Activated CD4-positive, alpha-beta memory T cell treated with anti-CD3 and anti-CD28 coated beads for 36 hours (primary cell): ENCODE measurements around the gene PTPRM. TPM values are rescaled to one million over a fixed set of nuclear protein-coding genes. Genes with fewer than 3 reads are reported as not detected.
"Not testable (repeated sequence)": the region's sequence is repeated elsewhere in the genome, so short reads cannot be mapped to it uniquely, and the experiment has no call there.

ENCODE experiments used
- CTCF ChIA-PET: fragments of 350-600 bp; sonication (Branson Sonifier 250); formaldehyde crosslinking; loops from one replicate; lab custom pipeline; 2021; ENCODE audit warnings: antibody characterized with exemption, inconsistent platforms; lab: Charles Lee
- POLR2A ChIA-PET: fragments of 350-600 bp; sonication (Branson Sonifier 250); formaldehyde crosslinking; loops from one replicate; lab custom pipeline; 2021; ENCODE audit warnings: antibody characterized with exemption; lab: Charles Lee
- DNase-seq: peaks from one replicate; pipeline ENCODE4 v3.0.0-alpha.2; 2020
- H3K27ac Mint-ChIP-seq: one replicate; pipeline ENCODE4 v1.8.0; 2021; ENCODE audit warnings: mixed read lengths
- H3K27me3 Mint-ChIP-seq: one replicate; pipeline ENCODE4 v1.8.0; 2021; ENCODE audit warnings: mixed read lengths
- H3K36me3 Mint-ChIP-seq: one replicate; pipeline ENCODE4 v1.8.0; 2021; ENCODE audit warnings: mixed read lengths
- H3K4me1 Mint-ChIP-seq: one replicate; pipeline ENCODE4 v1.8.0; 2021; ENCODE audit warnings: low read depth, mixed read lengths
- H3K4me3 Mint-ChIP-seq: one replicate; pipeline ENCODE4 v1.8.0; 2021; ENCODE audit warnings: mild to moderate bottlenecking, mixed read lengths
- H3K9me3 Mint-ChIP-seq: one replicate; pipeline ENCODE4 v1.8.0; 2021; ENCODE audit warnings: mixed read lengths
- intact Hi-C: fragments of 100-400 bp; cut with micrococcal nuclease; formaldehyde crosslinking; loops from one replicate; pipeline ENCODE4 v1.15.1; 2023
- total RNA-seq, 2 experiments: library from RNA; stranded (reverse); gene quantifications; one replicate each; pipeline ENCODE4 v1.2.3, GENCODE V29; 2021

PTPRM gene
- total RNA-seq, 2 experiments from 2014 or later: 7.0 to 8.6 TPM

DNA sequence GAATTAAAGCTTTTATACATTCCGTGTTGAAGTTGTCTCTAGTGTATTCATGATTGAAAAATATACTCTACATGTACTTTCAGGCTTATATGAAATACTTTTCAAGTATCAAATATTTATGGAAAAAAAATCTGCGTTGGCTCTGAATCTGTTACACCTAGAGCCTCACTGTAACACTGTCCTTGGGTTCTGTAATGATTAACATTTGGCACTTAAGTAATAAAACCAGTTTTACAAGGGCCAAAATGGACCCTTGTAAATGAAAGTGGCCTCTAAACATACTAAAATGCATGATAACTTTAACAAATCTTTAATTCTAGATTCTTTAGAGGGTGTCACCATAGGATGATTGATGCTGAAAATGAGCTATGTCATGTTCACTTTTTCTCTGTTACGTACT, 162.8 kb downstream of the PTPRM start:
- Mint-ChIP-seq H3K27me3 (no peaks in the 10 kb centered on the region), H3K27ac (no peak overlapping the region), H3K36me3 (no peaks in the 10 kb centered on the region), H3K4me3 (no peak overlapping the region), H3K9me3 (peaks cover 2% of the 10 kb centered on the region), H3K4me1 (no peaks in the 10 kb centered on the region)
- ChIA-PET CTCF (no interaction called here), POLR2A (no interaction called here)
- intact Hi-C loops: no loop called here
- no peak for DNase-seq

DNA sequence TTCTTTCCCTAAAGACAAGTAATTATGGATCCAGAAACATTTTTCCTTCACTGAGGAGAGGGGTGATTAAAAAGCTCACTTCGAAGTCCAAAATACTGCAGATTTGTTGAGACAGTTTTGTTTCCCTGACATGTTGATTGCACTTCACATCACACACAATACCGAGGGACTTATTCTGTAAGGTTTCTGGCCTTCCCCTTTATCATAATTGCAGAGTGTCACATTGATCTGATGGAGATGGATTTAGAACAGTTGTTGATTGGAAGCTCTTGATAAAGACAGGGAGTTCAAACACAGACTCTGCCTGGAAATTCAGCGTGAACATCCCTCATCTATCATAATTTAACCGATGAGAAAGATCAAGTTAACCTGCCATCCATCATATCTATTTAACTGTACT, 163.6 kb downstream of the PTPRM start:
- Mint-ChIP-seq H3K4me3 (no peak overlapping the region), H3K27ac (no peak overlapping the region), H3K9me3 (peaks cover 2% of the 10 kb centered on the region), H3K4me1 (no peaks in the 10 kb centered on the region), H3K36me3 (no peaks in the 10 kb centered on the region), H3K27me3 (no peaks in the 10 kb centered on the region)
- no peak for DNase-seq
- ChIA-PET POLR2A (no interaction called here), CTCF (no interaction called here)
- intact Hi-C loops: no loop called here

DNA sequence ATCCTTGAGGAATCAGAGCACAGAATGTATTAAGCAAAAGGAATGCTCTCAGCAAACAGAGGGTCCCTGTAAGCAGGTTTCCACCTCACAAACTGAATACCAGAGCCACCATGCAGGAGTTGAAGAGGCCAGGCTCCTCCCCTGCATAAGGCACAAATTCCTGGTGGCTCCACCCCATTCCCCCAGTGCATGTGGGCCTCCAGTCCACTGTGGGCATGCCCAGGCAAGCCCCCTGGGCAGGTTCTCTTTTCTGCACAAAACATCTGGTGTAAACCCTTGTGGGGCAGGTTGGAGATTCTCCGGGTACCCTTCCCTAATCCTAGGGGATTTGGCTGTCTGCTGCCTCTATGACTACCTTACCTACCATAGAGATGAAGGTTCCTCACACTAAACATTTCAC, 166.5 kb downstream of the PTPRM start:
- H3K36me3 Mint-ChIP-seq: no peaks in the 10 kb centered on the region
- ChIA-PET POLR2A (no interaction called here), CTCF (no interaction called here)
- H3K27me3 Mint-ChIP-seq: no peaks in the 10 kb centered on the region
- no peak for DNase-seq
- no peaks in the 10 kb centered on the region for H3K4me1 Mint-ChIP-seq
- peaks cover 4% of the 10 kb centered on the region for H3K9me3 Mint-ChIP-seq
- H3K27ac Mint-ChIP-seq: no peak overlapping the region
- no peak overlapping the region for H3K4me3 Mint-ChIP-seq
- intact Hi-C loops: no loop called here

DNA sequence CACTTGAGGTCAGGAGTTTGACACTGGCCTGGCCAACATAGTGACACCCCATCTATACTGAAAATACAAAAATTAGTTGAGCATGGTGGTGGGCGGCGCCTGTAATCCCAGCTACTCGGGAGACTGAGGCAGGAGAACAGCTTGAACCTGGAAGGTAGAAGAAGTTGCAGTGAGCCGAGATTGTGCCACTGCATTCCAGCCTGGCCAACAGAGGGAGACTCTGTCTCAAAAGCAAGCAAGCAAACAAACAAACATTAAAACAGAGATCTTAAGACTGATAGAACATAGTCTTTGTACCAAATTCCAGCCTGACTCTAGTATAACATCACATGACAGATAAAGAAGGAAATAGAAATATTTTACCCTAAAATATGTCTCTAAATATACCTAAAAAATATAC, 168.1 kb downstream of the PTPRM start:
- peaks cover 3% of the 10 kb centered on the region for H3K9me3 Mint-ChIP-seq
- no peaks in the 10 kb centered on the region for H3K36me3 Mint-ChIP-seq
- no peaks in the 10 kb centered on the region for H3K4me1 Mint-ChIP-seq
- no peak for DNase-seq
- intact Hi-C loops: no loop called here
- ChIA-PET CTCF (no interaction called here), POLR2A (no interaction called here)
- no peak overlapping the region for H3K4me3 Mint-ChIP-seq
- H3K27ac Mint-ChIP-seq: no peak overlapping the region
- H3K27me3 Mint-ChIP-seq: no peaks in the 10 kb centered on the region

DNA sequence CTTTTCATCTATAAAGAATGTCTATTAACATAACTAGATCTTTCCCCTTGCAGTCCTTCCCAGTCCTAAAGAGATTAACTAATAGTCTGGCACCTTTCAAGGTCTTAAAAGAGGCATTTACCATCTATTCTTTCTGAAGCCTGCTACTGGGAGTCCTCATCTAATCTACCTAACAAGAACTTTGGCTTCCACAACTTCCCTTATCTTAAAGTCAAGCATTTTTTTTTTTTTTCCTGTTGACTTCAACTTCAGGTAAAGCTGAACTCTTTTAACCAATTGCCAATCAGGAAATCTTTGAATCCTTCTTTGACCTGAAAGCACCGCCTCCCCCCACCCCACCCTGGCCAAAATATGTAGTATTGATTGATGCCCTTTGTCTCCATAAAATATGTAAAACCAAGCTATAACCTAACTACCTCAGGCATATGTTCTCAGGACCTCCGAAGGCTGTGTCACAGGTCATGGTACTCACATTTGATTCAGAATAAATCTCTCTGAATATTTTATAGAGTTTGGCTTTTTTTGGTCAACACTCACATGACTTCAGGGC, 168.6 kb downstream of the PTPRM start:
- no peak overlapping the region for H3K27ac Mint-ChIP-seq
- ChIA-PET POLR2A (no interaction called here), CTCF (no interaction called here)
- DNase-seq: no peak
- H3K36me3 Mint-ChIP-seq: no peaks in the 10 kb centered on the region
- H3K9me3 Mint-ChIP-seq: peaks cover 2% of the 10 kb centered on the region
- no peaks in the 10 kb centered on the region for H3K27me3 Mint-ChIP-seq
- intact Hi-C loops: no loop called here
- no peak overlapping the region for H3K4me3 Mint-ChIP-seq
- H3K4me1 Mint-ChIP-seq: no peaks in the 10 kb centered on the region

DNA sequence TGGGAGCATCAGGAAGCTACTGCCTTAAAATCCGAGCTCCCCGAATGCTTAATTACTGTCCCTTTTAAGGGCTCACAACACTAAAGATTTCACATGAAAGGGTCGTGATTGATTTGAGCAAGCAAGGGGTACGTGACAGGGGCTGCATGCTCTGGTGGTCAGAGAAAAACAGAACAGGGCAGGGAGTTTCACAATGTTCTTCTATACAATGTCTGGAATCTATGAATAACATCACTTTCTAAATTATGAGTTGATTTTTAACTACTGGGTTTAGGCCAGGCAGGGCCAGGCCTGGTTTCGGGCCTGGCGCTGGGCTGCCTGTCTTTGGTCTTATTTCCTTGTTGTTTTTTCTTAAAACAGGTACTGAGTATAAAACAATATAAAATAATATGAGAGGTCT, 169.4 kb downstream of the PTPRM start:
- H3K9me3 Mint-ChIP-seq, CTCF ChIA-PET, H3K4me1 Mint-ChIP-seq, intact Hi-C loops, H3K27ac Mint-ChIP-seq, DNase-seq, H3K4me3 Mint-ChIP-seq, POLR2A ChIA-PET, H3K36me3 Mint-ChIP-seq, H3K27me3 Mint-ChIP-seq: not testable (repeated sequence)

DNA sequence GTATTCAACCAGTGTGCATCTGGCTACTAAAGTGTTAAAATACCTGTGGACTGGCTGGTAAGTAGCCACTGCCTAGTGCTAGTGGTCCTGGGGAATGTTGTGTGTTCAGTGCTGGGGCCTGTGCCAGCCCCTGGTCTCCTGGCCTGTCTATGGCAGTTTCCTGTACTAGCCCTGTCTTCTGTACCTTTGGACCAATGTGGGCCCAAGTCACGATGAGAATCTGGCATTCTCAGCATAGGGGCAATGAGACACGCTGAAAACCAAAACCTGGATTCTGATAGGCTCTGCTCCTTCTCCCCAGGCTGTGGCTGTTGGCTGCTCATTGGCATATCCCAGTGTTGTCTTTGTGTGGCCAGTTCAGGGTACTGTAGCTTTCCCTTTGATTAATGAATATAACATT, 170.4 kb downstream of the PTPRM start:
- peaks cover 2% of the 10 kb centered on the region for H3K9me3 Mint-ChIP-seq
- H3K27me3 Mint-ChIP-seq: no peaks in the 10 kb centered on the region
- H3K36me3 Mint-ChIP-seq: no peaks in the 10 kb centered on the region
- intact Hi-C loops: no loop called here
- ChIA-PET CTCF (no interaction called here), POLR2A (no interaction called here)
- H3K4me3 Mint-ChIP-seq: no peak overlapping the region
- DNase-seq: no peak
- H3K4me1 Mint-ChIP-seq: no peaks in the 10 kb centered on the region
- no peak overlapping the region for H3K27ac Mint-ChIP-seq

DNA sequence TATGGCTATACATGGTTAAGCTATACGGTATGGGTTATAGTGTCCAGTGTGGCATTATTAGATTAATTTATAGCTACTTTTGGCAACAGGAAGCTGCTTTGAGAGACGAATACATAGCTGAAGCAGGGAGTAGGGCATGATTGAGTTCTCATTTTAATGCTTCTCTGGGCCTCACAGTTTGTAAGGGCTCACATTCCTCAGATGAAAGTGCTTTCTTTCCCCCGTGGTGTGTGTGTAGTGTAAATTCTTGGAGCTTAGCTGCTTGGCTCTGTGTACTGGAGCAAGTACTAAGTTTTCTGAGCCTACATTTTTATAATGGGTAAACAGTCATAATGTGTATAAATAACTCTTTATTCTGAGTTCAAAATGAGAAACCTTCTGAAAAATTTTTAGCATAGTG, 173.7 kb downstream of the PTPRM start:
- no peaks in the 10 kb centered on the region for H3K36me3 Mint-ChIP-seq

DNA sequence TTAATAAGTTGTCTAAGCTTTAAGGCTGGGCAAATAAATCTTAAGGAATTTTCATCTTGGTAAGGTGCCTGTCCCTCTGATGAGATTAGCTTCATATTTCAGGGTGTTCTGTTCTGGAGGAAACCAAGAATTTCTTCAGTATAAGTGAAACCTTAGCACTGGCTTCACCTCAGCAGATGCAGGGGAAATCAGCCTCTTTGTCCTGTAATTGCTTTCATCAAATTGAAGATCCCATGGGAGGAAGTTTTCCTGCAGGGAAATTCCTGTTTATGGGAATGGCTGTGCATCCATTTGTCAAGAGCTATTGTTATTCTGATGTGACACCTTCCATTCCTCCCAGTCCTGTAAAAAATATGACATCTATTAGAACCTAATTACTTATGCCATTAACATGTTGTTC, 174.5 kb downstream of the PTPRM start:
- Mint-ChIP-seq H3K36me3 (no peaks in the 10 kb centered on the region), H3K9me3 (peaks cover 16% of the 10 kb centered on the region), H3K27me3 (no peaks in the 10 kb centered on the region), H3K4me1 (no peaks in the 10 kb centered on the region), H3K27ac (no peak overlapping the region), H3K4me3 (no peak overlapping the region)
- intact Hi-C loops: no loop called here
- POLR2A ChIA-PET: no interaction called here
- no peak for DNase-seq
- CTCF ChIA-PET: no interaction called here

More for the DNA sequence above, 173.7 kb downstream of the PTPRM start:
- POLR2A ChIA-PET: no interaction called here
- CTCF ChIA-PET: no interaction called here
- Mint-ChIP-seq H3K4me1 (no peaks in the 10 kb centered on the region), H3K4me3 (no peak overlapping the region), H3K27ac (no peak overlapping the region), H3K9me3 (peaks cover 13% of the 10 kb centered on the region), H3K27me3 (no peaks in the 10 kb centered on the region)
- no peak for DNase-seq
- intact Hi-C loops: no loop called here

DNA sequence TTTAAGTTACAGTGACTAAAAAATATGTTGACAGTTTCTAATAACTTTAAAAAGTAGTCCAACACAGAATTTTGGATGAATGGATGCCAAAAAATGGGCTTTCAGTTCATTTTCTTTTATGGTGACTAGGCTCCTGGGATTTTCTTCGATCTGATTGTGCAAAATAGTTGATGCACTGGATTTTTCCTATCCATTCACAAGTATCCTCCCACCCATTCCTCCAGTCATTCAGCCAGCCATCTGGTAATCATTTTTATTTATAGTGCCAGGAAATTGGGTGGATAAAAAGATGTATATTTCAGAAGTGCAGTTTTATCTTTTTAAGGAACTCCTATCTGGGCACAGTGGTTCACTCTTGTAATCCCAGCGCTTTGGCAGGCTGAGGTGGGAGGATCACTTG, 175.1 kb downstream of the PTPRM start:
- Mint-ChIP-seq H3K9me3 (peaks cover 16% of the 10 kb centered on the region), H3K27me3 (no peaks in the 10 kb centered on the region), H3K27ac (no peak overlapping the region), H3K36me3 (no peaks in the 10 kb centered on the region), H3K4me1 (no peaks in the 10 kb centered on the region), H3K4me3 (no peak overlapping the region)
- ChIA-PET POLR2A (no interaction called here), CTCF (no interaction called here)
- DNase-seq: no peak
- intact Hi-C loops: no loop called here

DNA sequence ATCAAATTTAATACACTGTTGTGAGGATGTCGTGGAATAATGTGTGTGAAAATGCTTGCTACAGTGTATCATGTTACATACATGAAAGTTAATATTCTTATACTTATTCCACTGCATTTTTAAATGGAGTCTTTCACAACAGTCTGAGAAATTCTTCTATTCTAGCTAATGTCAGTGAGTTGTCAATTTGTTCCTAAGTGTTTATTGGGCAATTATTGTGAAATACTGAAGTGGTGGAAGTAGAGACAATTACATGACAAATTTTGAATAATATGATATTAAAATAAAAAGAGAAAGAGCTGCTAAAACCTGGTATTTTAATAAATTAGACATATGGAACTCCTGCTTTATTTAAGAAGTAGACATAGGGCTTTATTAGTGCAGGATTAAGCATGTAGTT, 176.1 kb downstream of the PTPRM start:
- no peak for DNase-seq
- intact Hi-C loops: no loop called here
- Mint-ChIP-seq H3K4me3 (no peak overlapping the region), H3K9me3 (peaks cover 14% of the 10 kb centered on the region), H3K27me3 (no peaks in the 10 kb centered on the region), H3K4me1 (no peaks in the 10 kb centered on the region), H3K27ac (no peak overlapping the region), H3K36me3 (no peaks in the 10 kb centered on the region)
- CTCF ChIA-PET: interaction anchor here (1.4 kb wide), 1 partner anchor 176 kb away, joined by 4 read pairs; the partner anchor contains the start of gene PTPRM
- POLR2A ChIA-PET: no interaction called here

DNA sequence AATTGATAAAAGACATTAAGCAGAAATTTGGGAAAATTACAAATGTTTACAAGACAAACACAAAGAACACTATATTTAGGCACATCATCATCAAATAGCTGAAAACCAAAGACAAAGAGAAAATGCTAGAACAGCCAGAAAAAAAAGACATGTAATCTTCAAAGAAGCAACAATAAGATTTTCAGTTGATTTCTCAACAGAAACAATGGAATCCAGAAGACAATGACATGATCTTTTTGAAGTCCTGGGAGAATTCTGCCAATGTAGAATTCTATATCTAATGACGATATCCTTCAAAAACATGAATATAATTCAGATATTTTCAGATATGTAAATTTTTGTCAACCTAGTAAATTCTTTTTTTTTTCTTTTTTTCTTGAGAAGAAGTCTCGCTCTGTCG, 179.0 kb downstream of the PTPRM start:
- ChIA-PET POLR2A (no interaction called here), CTCF (no interaction called here)
- Mint-ChIP-seq H3K9me3 (peaks cover 17% of the 10 kb centered on the region), H3K27me3 (no peaks in the 10 kb centered on the region), H3K27ac (no peak overlapping the region), H3K36me3 (no peaks in the 10 kb centered on the region), H3K4me3 (no peak overlapping the region), H3K4me1 (no peaks in the 10 kb centered on the region)
- DNase-seq: no peak
- intact Hi-C loops: no loop called here

DNA sequence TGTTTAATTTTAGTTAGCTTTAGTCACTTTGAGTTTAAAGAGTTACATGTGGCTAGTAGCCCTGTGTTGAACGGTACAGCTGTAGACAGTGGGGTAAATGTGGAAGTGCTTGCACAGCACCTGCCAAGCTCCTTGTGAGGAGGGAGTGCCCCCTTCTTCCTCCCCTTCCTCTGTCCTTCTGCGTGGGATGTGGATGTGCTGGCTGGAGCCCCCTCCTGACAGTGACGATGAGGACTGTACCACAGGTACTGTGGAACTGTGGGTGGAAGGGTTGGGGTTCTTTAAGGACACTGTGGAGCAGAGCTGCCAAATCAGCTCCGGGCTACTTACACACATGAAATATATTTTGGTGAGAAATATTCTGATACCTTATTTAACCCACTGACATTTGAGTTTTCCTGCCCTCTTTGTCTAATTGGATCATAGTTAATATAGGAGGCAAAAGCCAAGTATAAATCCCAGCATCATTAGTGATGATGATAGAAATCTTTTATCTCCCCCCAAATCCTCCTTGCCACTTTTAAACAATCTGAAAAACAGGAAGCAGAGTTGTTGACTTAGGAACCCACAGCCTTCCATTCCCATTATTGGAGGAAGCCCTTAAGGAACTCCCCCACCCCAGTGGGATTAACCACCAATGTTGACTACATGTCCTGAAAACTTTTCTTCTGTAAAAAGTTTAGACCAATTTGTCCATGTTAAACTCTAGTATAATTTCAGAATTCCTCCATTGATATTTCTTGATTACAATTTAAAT, 181.3 kb downstream of the PTPRM start:
- CTCF ChIA-PET: no interaction called here
- no peak overlapping the region for H3K27ac Mint-ChIP-seq
- no peaks in the 10 kb centered on the region for H3K27me3 Mint-ChIP-seq
- POLR2A ChIA-PET: no interaction called here
- peaks cover 14% of the 10 kb centered on the region for H3K9me3 Mint-ChIP-seq
- H3K4me3 Mint-ChIP-seq: no peak overlapping the region
- no peak for DNase-seq
- no peaks in the 10 kb centered on the region for H3K36me3 Mint-ChIP-seq
- H3K4me1 Mint-ChIP-seq: no peaks in the 10 kb centered on the region
- intact Hi-C loops: no loop called here
